Subcutaneous abdominal adipose tissue (tissue), 5 donors: ENCODE measurements around the gene FGD5.

Source experiments
- H3K27ac ChIP-seq: one replicate; pipeline ENCODE4 v1.7.0; 2013; ENCODE audit warnings: low read depth, mild to moderate bottlenecking, inconsistent platforms, low read length, moderate library complexity
- H3K27me3 ChIP-seq, 5 donors: one replicate each; pipeline ENCODE4 v1.7.0; 2013; ENCODE audit warnings: low read length in 5 of 5, inconsistent platforms in 1 of 5; ENCODE audit not compliant: control insufficient read depth in 5 of 5, insufficient read depth in 4 of 5
- H3K36me3 ChIP-seq, 5 donors: one replicate each; pipeline ENCODE4 v1.7.0; 2013; ENCODE audit warnings: low read length in 5 of 5; ENCODE audit not compliant: control insufficient read depth in 5 of 5, insufficient read depth in 5 of 5
- H3K4me1 ChIP-seq, 5 donors: one replicate each; pipeline ENCODE4 v1.7.0; 2013; ENCODE audit warnings: low read length in 5 of 5, mild to moderate bottlenecking in 3 of 5, moderate library complexity in 1 of 5; ENCODE audit not compliant: control insufficient read depth in 5 of 5, insufficient read depth in 5 of 5
- H3K4me3 ChIP-seq, 5 donors: one replicate each; pipeline ENCODE4 v1.7.0; 2013; ENCODE audit warnings: low read length in 5 of 5, low read depth in 1 of 5
- H3K9ac ChIP-seq, 5 donors: one replicate each; pipeline ENCODE4 v1.7.0; 2013; ENCODE audit warnings: low read length in 5 of 5, mild to moderate bottlenecking in 4 of 5, moderate library complexity in 3 of 5
- H3K9me3 ChIP-seq, 5 donors: one replicate each; pipeline ENCODE4 v1.7.0; 2013; ENCODE audit warnings: low read length in 5 of 5; ENCODE audit not compliant: control insufficient read depth in 5 of 5
- donor health status: healthy.
- donor health status: healthy.
- donor health status: healthy.
- donor health status: healthy.
- donor health status: healthy.

The FGD5 gene

DNA sequence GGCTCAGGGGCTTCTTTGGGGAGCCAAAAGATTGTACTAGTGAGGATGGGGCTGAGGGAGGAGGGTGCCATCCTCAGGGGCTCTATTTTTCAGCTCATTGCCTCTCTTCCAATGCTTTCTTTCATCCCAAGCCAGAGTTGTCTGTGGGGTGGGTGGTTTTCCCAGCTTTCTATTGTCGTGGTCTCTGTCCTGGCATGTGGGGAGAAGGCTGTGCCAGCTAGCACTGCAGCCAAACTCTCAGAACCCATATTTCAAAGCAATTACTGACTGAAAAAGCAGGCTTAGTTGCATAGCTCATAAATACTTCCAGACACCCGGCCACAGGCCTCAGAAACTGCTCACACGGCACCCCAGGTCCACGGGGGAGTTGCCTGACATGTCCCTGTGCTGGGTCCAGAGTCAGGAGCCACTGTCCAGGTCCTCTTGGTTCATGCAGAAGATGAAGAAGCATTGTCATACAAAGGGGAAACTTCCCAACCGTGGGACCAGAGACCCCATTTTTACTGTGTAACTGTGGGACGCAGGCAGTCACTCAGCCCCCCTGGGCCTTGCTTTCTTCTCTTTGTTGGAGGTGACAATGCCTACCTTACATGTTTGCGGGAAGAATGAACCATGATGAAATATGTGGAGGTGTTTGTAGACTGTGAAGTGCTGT lies 27.6 kb downstream of the FGD5 start:
- peaks cover 4 to 76% (median 45%) of the 10 kb centered on the region in 5 donors for H3K4me1 ChIP-seq
- no peak overlapping the region for H3K4me3 ChIP-seq
- peaks cover 0 to 11% (median 3%) of the 10 kb centered on the region in 5 donors for H3K27me3 ChIP-seq
- no peaks in the 10 kb centered on the region for H3K36me3 ChIP-seq
- H3K9ac ChIP-seq = no peak overlapping the region
- H3K9me3 ChIP-seq = no peaks in the 10 kb centered on the region
- H3K27ac ChIP-seq = peak overlapping the region; percentile 34

DNA sequence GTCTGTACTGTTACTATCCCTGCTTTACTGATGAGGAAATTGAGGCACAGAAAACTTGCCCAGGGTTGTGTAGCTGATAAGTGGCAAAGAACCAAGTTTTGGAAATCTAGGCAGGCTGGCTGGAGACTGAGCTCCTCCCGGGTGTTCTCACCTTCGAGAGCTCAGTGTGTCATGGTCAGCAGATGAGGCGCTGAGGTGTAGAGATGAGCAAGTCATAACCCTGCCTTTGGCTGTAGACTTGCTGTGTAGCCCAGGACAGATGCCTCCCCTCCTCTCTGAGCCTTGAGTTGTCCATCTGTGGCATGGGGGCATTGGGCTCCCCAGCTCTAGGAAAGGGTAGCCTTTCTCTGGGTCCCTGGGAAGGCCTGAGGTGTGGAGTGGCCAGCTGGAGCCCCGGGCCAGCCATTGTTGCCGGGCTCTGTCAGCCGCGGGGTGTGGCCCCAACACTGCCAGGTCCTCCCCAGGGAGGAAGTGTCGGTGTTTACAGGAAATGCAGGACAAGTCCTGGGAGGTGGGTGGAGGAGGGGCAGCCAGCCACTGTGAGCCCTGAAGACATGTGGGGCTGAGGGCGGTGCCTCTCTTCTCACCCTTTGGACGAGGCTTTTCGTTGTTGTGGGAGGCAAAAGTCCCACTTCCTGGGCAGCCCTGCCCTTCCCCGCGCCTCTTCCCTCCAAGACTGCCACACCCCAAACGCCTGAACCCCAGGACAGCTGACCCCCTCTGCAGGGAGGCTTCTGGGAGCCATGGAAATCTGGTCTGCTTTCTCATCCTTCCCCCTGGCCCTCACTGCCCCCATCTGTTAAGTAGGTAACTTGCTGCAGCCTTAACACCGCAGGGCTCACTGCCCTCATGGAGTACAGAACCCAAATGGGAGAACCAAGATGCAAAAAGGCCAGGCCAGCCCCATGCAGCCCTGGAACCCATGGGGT lies 29.1 kb downstream of the FGD5 start:
- Histone ChIP-seq H3K9me3 (no peaks in the 10 kb centered on the region), H3K4me1 (peaks cover 0 to 66% (median 36%) of the 10 kb centered on the region in 5 donors), H3K36me3 (no peaks in the 10 kb centered on the region), H3K27ac (peak overlapping the region; percentile 34), H3K4me3 (peak overlapping the region in 1 of 5 donors; percentile 16), H3K9ac (peak overlapping the region in 1 of 5 donors; percentile 56), H3K27me3 (peaks cover 0 to 13% (median 3%) of the 10 kb centered on the region in 5 donors)

DNA sequence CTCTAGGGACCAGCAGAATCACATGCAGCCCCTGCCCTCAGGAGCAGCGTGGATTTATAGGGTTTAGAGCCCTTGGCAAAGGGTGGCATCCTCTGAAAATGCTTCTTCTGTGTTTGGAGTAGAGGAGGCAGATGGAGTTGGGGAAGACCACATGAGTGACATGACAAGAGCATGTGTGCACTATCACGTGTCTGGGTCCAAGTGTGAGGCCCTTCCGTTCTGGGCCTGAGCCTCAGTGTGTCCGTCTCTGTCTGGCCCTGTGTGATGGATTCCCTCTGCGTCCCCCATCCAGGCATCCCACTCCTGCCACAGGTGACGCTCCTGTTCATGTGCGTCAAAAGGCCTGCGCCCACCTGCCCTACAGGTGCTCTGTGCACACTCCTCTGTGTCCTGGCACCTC lies 30.1 kb downstream of the FGD5 start:
- H3K9me3 ChIP-seq = no peaks in the 10 kb centered on the region
- peak overlapping the region in 2 of 5 donors; percentile 16 to 39 for H3K9ac ChIP-seq
- H3K36me3 ChIP-seq = no peaks in the 10 kb centered on the region
- H3K27ac ChIP-seq = peak overlapping the region; percentile 34
- H3K4me3 ChIP-seq = no peak overlapping the region
- peaks cover 0 to 13% (median 3%) of the 10 kb centered on the region in 5 donors for H3K27me3 ChIP-seq
- peaks cover 6 to 75% (median 44%) of the 10 kb centered on the region in 5 donors for H3K4me1 ChIP-seq

- Histone ChIP-seq H3K27me3 (peaks cover 0 to 13% (median 3%) of the 10 kb centered on the region in 5 donors), H3K27ac (peak overlapping the region; percentile 34)
These were observed 31.0 kb downstream of the FGD5 start for GRCh38 chr3:14849638-14850230.

GRCh38 chr3:14852058-14852594 lies 33.4 kb downstream of the FGD5 start:
- peak overlapping the region; percentile 38 for H3K27ac ChIP-seq
- no peak overlapping the region for H3K4me3 ChIP-seq
- no peaks in the 10 kb centered on the region for H3K9me3 ChIP-seq
- peaks cover 0 to 13% (median 3%) of the 10 kb centered on the region in 5 donors for H3K27me3 ChIP-seq
- H3K9ac ChIP-seq = no peak overlapping the region
- H3K4me1 ChIP-seq = peaks cover 6 to 52% (median 35%) of the 10 kb centered on the region in 5 donors
- no peaks in the 10 kb centered on the region for H3K36me3 ChIP-seq

More at GRCh38 chr3:14849638-14850230, 31.0 kb downstream of the FGD5 start:
- Histone ChIP-seq H3K36me3 (no peaks in the 10 kb centered on the region), H3K9me3 (no peaks in the 10 kb centered on the region), H3K9ac (peak overlapping the region in 1 of 5 donors; percentile 32), H3K4me1 (peaks cover 6 to 76% (median 44%) of the 10 kb centered on the region in 5 donors), H3K4me3 (no peak overlapping the region)

GRCh38 chr3:14852717-14853116 lies 34.0 kb downstream of the FGD5 start:
- Histone ChIP-seq H3K4me3 (no peak overlapping the region), H3K27ac (peak overlapping the region; percentile 54), H3K9ac (no peak overlapping the region), H3K9me3 (no peaks in the 10 kb centered on the region), H3K36me3 (no peaks in the 10 kb centered on the region), H3K4me1 (peaks cover 6 to 46% (median 33%) of the 10 kb centered on the region in 5 donors), H3K27me3 (peaks cover 0 to 12% (median 3%) of the 10 kb centered on the region in 5 donors)

DNA sequence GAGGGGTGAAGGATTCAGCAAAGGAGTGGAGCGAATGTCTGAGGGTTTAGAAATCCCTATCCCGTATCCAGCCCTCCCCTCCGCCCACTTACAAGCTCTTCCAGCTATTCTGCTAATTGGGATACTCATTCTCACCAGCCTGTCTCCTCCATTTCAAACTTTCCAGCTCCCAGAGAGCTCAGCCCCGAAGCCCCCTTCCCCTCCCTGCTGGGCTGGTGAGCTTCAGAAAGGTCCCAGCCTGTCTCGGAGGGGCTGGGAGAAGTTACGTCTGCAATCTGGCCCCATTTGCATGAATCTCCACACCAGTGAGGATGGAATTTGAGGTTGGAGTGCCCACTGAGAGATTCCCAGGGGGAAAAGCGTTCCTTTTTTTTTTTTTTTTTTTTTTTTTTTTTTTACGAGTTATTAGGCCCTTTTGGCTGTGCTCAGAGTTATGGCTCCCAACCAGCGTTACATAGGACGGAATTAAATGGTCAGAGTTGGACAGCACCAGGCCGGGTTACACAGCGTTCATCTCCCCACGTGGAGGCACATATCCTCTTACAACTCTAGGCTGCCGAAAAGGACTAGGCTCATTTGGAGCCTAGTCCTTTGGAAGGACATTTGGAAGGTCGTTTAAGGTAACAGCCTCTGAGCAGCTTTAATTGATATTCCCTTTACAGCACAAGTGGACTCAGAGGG lies 34.6 kb downstream of the FGD5 start:
- no peaks in the 10 kb centered on the region for H3K36me3 ChIP-seq
- peaks cover 6 to 40% (median 28%) of the 10 kb centered on the region in 5 donors for H3K4me1 ChIP-seq
- H3K27me3 ChIP-seq = peaks cover 0 to 7% (median 0%) of the 10 kb centered on the region in 5 donors
- H3K4me3 ChIP-seq = no peak overlapping the region
- H3K27ac ChIP-seq = peak overlapping the region; percentile 54
- H3K9me3 ChIP-seq = no peaks in the 10 kb centered on the region
- no peak overlapping the region for H3K9ac ChIP-seq

- Histone ChIP-seq H3K27ac (no peak overlapping the region), H3K4me3 (no peak overlapping the region), H3K9ac (no peak overlapping the region), H3K9me3 (no peaks in the 10 kb centered on the region), H3K4me1 (peaks cover 9 to 41% (median 27%) of the 10 kb centered on the region in 5 donors), H3K27me3 (peaks cover 0 to 3% (median 0%) of the 10 kb centered on the region in 5 donors), H3K36me3 (no peaks in the 10 kb centered on the region)
These were observed 38.7 kb downstream of the FGD5 start for GRCh38 chr3:14857506-14857905.

DNA sequence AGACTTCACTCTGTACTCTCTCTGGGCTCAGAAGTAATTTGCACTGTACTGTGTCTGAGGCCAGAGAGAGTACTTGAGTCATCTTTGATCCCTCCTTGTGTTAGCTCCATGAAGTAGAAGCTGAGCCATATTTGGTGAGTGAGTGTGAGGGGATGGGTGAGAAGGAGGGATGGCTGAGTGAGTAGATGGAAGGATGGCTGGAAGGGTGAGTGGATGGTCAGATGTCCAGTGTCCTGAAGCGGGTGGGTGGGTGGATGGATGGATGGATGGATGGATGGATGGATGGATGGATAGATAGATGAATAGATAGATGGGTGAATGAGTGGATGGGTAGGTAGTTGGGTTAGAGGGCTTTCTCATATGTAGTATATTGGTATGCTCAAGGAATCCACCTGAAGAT lies 39.3 kb downstream of the FGD5 start:
- Histone ChIP-seq H3K27ac (no peak overlapping the region), H3K4me3 (no peak overlapping the region), H3K9me3 (no peaks in the 10 kb centered on the region), H3K4me1 (peaks cover 12 to 41% (median 30%) of the 10 kb centered on the region in 5 donors), H3K27me3 (peaks cover 0 to 3% (median 0%) of the 10 kb centered on the region in 5 donors), H3K9ac (no peak overlapping the region), H3K36me3 (no peaks in the 10 kb centered on the region)
